ENCODE results near the gene CNTN4.

CNTN4 gene

GRCh38 chr3:2861120-2861519, 762.5 kb downstream of the CNTN4 start:
- no peak for DNase-seq (ENCODE audit: low read depth)

- DNase-seq (ENCODE audit: low read depth) = no peak
These were observed 763.3 kb downstream of the CNTN4 start for GRCh38 chr3:2861920-2862319.

- no peak for DNase-seq (ENCODE audit: low read depth)
These were observed 763.7 kb downstream of the CNTN4 start for GRCh38 chr3:2862366-2862765.

GRCh38 chr3:2863127-2863526, 764.5 kb downstream of the CNTN4 start:
- DNase-seq (ENCODE audit: low read depth) = no peak

- no peak for DNase-seq (ENCODE audit: low read depth)
These were observed 771.2 kb downstream of the CNTN4 start for GRCh38 chr3:2869905-2870304.

GRCh38 chr3:2870724-2871333, 772.2 kb downstream of the CNTN4 start:
- no peak for DNase-seq (ENCODE audit: low read depth)

GRCh38 chr3:2872884-2873283, 774.2 kb downstream of the CNTN4 start:
- no peak for DNase-seq (ENCODE audit: low read depth)

- DNase-seq (ENCODE audit: low read depth) = no peak
These were observed 775.3 kb downstream of the CNTN4 start for GRCh38 chr3:2873986-2874385.

- no peak for DNase-seq (ENCODE audit: low read depth)
These were observed 777.0 kb downstream of the CNTN4 start for GRCh38 chr3:2875699-2876098.

GRCh38 chr3:2876362-2876761, 777.7 kb downstream of the CNTN4 start:
- no peak for DNase-seq (ENCODE audit: low read depth)

- no peak for DNase-seq (ENCODE audit: low read depth)
These were observed 780.4 kb downstream of the CNTN4 start for GRCh38 chr3:2879023-2879422.

GRCh38 chr3:2879587-2879986, 780.9 kb downstream of the CNTN4 start:
- no peak for DNase-seq (ENCODE audit: low read depth)

GRCh38 chr3:2880218-2880756, 781.6 kb downstream of the CNTN4 start:
- DNase-seq (ENCODE audit: low read depth) = no peak

- DNase-seq (ENCODE audit: low read depth) = no peak
These were observed 784.6 kb downstream of the CNTN4 start for GRCh38 chr3:2883283-2883682.

- no peak for DNase-seq (ENCODE audit: low read depth)
These were observed 789.9 kb downstream of the CNTN4 start for GRCh38 chr3:2888592-2888991.

- DNase-seq (ENCODE audit: low read depth) = no peak
These were observed 791.1 kb downstream of the CNTN4 start for GRCh38 chr3:2889736-2890135.

GRCh38 chr3:2896308-2896939, 797.8 kb downstream of the CNTN4 start:
- no peak for DNase-seq (ENCODE audit: low read depth)

GRCh38 chr3:2897821-2898220, 799.2 kb downstream of the CNTN4 start:
- DNase-seq (ENCODE audit: low read depth) = no peak

- DNase-seq (ENCODE audit: low read depth) = no peak
These were observed 800.1 kb downstream of the CNTN4 start for GRCh38 chr3:2898591-2899353.

- DNase-seq (ENCODE audit: low read depth) = no peak
These were observed 805.4 kb downstream of the CNTN4 start for GRCh38 chr3:2904054-2904453.

- DNase-seq (ENCODE audit: low read depth) = no peak
These were observed 810.2 kb downstream of the CNTN4 start for GRCh38 chr3:2908693-2909351.

GRCh38 chr3:2910997-2911396, 812.3 kb downstream of the CNTN4 start:
- no peak for DNase-seq (ENCODE audit: low read depth)

GRCh38 chr3:2915826-2916225, 817.2 kb downstream of the CNTN4 start:
- DNase-seq (ENCODE audit: low read depth) = no peak
